Right atrium auricular region (tissue), 2 donors: Measurements from ENCODE around the gene SPPL2B. TPM values are rescaled to one million over a fixed set of nuclear protein-coding genes. Genes with fewer than 3 reads are reported as not detected.
"Not testable (repeated sequence)": the region's sequence is repeated elsewhere in the genome, so short reads cannot be mapped to it uniquely, and the experiment has no call there.

Experiments
- DNase-seq: peaks from one replicate; pipeline ENCODE4 v3.0.0-alpha.2; 2019; ENCODE audit warnings: low spot score
- H3K27ac ChIP-seq, 2 donors: fragments of 200-600 bp; sonication (generic); 1 replicate in 1 of 2; 2 replicates in 1 of 2; pipeline ENCODE4 v1.5.1; 2016 to 2019
- H3K27me3 ChIP-seq, 2 donors: fragments of 200-600 bp; sonication (generic); one replicate each; pipeline versions ENCODE4 v1.5.1 to v1.6.0; 2017 to 2019
- H3K36me3 ChIP-seq: fragments of 200-600 bp; sonication (generic); one replicate; pipeline ENCODE4 v1.5.1; 2016
- H3K4me1 ChIP-seq, 2 donors: fragments of 200-600 bp; sonication (generic); one replicate each; pipeline versions ENCODE4 v1.5.1 to v1.6.0; 2017 to 2019
- H3K4me3 ChIP-seq, 2 donors: fragments of 200-600 bp; sonication (generic); 1 replicate in 1 of 2; 2 replicates in 1 of 2; pipeline ENCODE4 v1.5.1; 2017 to 2019; ENCODE audit warnings: mild to moderate bottlenecking in 1 of 2, moderate library complexity in 1 of 2
- H3K9me3 ChIP-seq, 2 donors: fragments of 200-600 bp; sonication (generic); one replicate each; pipeline ENCODE4 v1.5.1; 2019
- total RNA-seq, 2 donors: library from RNA; depleted of rRNA; stranded (reverse); fragments of >200 nt; gene quantifications; one replicate each; pipeline ENCODE4 v1.1.0, GENCODE V29; 2016
- TF ChIP-seq, protein P1 (sequence below), 2 donors: fragments of 200-600 bp; sonication (generic); IDR thresholded peaks; one replicate each; pipeline ENCODE4 v1.5.1; 2019; ENCODE audit warnings: antibody characterized with exemption in 2 of 2

SPPL2B gene
- total RNA-seq, 2 donors from 2014 or later: 16.7 to 19.8 TPM

GRCh38 chr19:2394054-2394441, 65.6 kb downstream of the SPPL2B start:
- Histone ChIP-seq H3K27ac (no peak overlapping the region), H3K27me3 (no peaks in the 10 kb centered on the region), H3K4me1 (no peaks in the 10 kb centered on the region), H3K9me3 (no peaks in the 10 kb centered on the region), H3K36me3 (no peaks in the 10 kb centered on the region), H3K4me3 (no peak overlapping the region)
- TF ChIP-seq, protein P1, sequence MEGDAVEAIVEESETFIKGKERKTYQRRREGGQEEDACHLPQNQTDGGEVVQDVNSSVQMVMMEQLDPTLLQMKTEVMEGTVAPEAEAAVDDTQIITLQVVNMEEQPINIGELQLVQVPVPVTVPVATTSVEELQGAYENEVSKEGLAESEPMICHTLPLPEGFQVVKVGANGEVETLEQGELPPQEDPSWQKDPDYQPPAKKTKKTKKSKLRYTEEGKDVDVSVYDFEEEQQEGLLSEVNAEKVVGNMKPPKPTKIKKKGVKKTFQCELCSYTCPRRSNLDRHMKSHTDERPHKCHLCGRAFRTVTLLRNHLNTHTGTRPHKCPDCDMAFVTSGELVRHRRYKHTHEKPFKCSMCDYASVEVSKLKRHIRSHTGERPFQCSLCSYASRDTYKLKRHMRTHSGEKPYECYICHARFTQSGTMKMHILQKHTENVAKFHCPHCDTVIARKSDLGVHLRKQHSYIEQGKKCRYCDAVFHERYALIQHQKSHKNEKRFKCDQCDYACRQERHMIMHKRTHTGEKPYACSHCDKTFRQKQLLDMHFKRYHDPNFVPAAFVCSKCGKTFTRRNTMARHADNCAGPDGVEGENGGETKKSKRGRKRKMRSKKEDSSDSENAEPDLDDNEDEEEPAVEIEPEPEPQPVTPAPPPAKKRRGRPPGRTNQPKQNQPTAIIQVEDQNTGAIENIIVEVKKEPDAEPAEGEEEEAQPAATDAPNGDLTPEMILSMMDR (IDR thresholded peaks at IDR 0.05): no peak
- DNase-seq: no peak

GRCh38 chr19:2394442-2395292, 66.2 kb downstream of the SPPL2B start:
- Histone ChIP-seq H3K4me1 (no peaks in the 10 kb centered on the region), H3K27me3 (no peaks in the 10 kb centered on the region), H3K9me3 (no peaks in the 10 kb centered on the region), H3K36me3 (no peaks in the 10 kb centered on the region), H3K27ac (no peak overlapping the region), H3K4me3 (no peak overlapping the region)
- DNase-seq: no peak
- TF ChIP-seq, protein P1 (IDR thresholded peaks at IDR 0.05): no peak

GRCh38 chr19:2395293-2395829, 66.9 kb downstream of the SPPL2B start:
- not testable (repeated sequence) for H3K27ac ChIP-seq, H3K4me3 ChIP-seq, DNase-seq, H3K36me3 ChIP-seq, H3K4me1 ChIP-seq, H3K9me3 ChIP-seq, H3K27me3 ChIP-seq

DNA sequence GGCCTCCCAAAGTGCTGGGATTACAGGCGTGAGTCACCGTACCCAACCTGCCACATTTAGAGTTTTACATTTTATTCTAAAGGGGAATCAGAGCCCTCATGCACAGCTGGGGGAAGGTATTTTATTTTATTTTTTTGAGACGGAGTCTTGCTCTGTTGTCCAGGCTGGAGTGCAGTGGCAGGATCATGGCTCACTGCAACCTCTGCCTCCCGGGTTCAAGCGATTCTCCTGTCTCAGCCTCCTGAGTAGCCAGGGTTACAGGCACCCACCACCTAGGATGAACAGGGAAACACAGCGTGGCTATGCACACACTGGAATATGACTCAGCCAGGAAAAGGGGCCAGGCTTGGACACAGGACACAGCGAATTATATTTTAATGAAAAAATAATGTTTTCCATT, 68.7 kb downstream of the SPPL2B start:
- DNase-seq, H3K4me3 ChIP-seq, H3K36me3 ChIP-seq, H3K27ac ChIP-seq, H3K27me3 ChIP-seq, H3K9me3 ChIP-seq, H3K4me1 ChIP-seq: not testable (repeated sequence)

DNA sequence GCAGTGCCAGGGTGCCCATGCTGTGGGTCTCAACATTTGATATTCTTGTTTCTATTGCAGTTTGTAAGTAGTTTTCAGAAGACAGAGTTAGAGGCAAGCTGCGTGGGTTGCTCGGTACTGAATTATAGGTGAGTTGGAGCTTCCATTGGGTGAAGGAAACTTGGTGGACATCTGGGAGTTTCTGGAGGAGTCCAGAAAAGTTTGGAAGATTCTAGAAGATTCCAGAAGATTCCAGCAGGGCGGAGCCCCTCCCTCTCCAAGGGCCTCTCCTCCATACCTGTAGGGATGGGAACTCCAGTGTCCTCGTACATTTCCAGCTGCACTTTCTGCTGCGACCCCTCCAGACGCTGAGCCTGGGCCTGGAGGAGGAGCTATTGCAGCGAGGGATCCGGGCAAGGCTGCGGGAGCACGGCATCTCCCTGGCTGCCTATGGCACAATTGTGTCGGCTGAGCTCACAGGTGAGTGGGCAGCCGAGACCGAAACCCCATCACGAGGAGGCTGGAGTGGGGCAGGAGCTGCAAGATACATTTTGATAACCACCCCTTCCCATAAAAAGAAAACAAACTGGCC, 70.3 kb downstream of the SPPL2B start:
- Histone ChIP-seq H3K27me3 (no peaks in the 10 kb centered on the region), H3K27ac (no peak overlapping the region), H3K4me1 (no peaks in the 10 kb centered on the region), H3K36me3 (no peaks in the 10 kb centered on the region), H3K9me3 (no peaks in the 10 kb centered on the region), H3K4me3 (no peak overlapping the region)
- DNase-seq: no peak
- TF ChIP-seq, protein P1 (IDR thresholded peaks at IDR 0.05): no peak

GRCh38 chr19:2399582-2399981, 71.1 kb downstream of the SPPL2B start:
- TF ChIP-seq, protein P1 (IDR thresholded peaks at IDR 0.05): no peak
- Histone ChIP-seq H3K27me3 (no peaks in the 10 kb centered on the region), H3K9me3 (no peaks in the 10 kb centered on the region), H3K27ac (no peak overlapping the region), H3K36me3 (no peaks in the 10 kb centered on the region), H3K4me3 (no peak overlapping the region), H3K4me1 (no peaks in the 10 kb centered on the region)
- no peak for DNase-seq

Other genes with a start within 250 kb of the SPPL2B start
- gene MOB3A, start 232.4 kb upstream of the SPPL2B start, total RNA-seq: 10 to 100 TPM; 19.7 to 29.4 TPM
- 1 to 10 TPM in 1 of 2 donors, under 1 TPM in 1; 0.67 to 1.4 TPM for gene IZUMO4, start 231.8 kb upstream of the SPPL2B start, total RNA-seq
- 10 to 100 TPM; 82.7 to 95.8 TPM for gene AP3D1, start 177.1 kb upstream of the SPPL2B start, total RNA-seq
- 10 to 100 TPM in 1 of 2 donors, 1 to 10 TPM in 1; 6.7 to 10.3 TPM for gene DOT1L, start 164.8 kb upstream of the SPPL2B start, total RNA-seq
- 10 to 100 TPM; 44.1 to 53.0 TPM for gene PLEKHJ1, start 92.4 kb upstream of the SPPL2B start, total RNA-seq
- 10 to 100 TPM; 17.3 to 30.4 TPM for gene SF3A2, start 91.9 kb upstream of the SPPL2B start, total RNA-seq
- gene AMH, start 79.4 kb upstream of the SPPL2B start, total RNA-seq: under 1 TPM in 1 of 2 donors, not detected in 1; 0.98 TPM
- gene JSRP1, start 72.3 kb upstream of the SPPL2B start, total RNA-seq: under 1 TPM in 1 of 2 donors, not detected in 1; 0.39 TPM
- gene PEAK3, start 46.5 kb upstream of the SPPL2B start, total RNA-seq: 1 to 10 TPM; 1.5 to 1.9 TPM
- not detected for gene LINGO3, start 20.5 kb upstream of the SPPL2B start, total RNA-seq
- 100 to 1,000 TPM in 1 of 2 donors, 10 to 100 TPM in 1; 38.6 to 104 TPM for gene LSM7, start 98 bp upstream of the SPPL2B start, total RNA-seq
- not detected for gene TMPRSS9, start 31.6 kb downstream of the SPPL2B start, total RNA-seq
- gene TIMM13, start 98.9 kb downstream of the SPPL2B start, total RNA-seq: 10 to 100 TPM; 37.1 to 37.2 TPM
- 10 to 100 TPM in 1 of 2 donors, 1 to 10 TPM in 1; 9.9 to 16.2 TPM for gene LMNB2, start 128.3 kb downstream of the SPPL2B start, total RNA-seq
- gene GADD45B, start 147.4 kb downstream of the SPPL2B start, total RNA-seq: 100 to 1,000 TPM; 205 to 218 TPM